ENCODE measurements around the gene CRYBB3.
"Not testable (repeated sequence)": the region's sequence is repeated elsewhere in the genome, so short reads cannot be mapped to it uniquely, and the experiment has no call there.

The CRYBB3 gene

DNA sequence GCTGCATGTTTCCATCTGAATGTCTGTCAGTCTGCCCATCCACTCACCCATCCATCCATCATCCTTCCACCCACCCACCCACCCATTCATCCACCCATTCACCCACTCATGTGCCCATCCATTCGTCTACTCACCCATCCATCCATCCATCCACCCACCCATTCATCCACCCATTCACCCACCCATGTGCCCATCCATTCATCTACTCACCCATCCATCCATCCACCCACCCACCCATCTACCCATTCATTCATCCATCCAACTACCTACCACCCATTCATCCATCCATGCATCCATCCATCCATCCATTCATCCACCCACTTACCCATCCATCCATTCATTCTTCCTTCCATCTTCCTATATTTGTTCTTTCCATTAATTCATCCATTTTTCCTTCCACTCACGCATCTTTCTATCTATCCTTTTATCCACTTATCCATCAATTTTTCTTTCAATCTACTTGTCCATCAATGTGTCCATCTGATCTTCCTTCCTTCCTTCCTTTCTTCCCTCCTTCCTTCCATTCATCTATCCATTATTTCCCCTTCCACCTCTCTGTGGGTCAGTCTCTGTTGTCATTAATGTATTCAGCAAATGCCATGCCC is 8.0 kb downstream of the CRYBB3 start:
- no peak for DNase-seq

DNA sequence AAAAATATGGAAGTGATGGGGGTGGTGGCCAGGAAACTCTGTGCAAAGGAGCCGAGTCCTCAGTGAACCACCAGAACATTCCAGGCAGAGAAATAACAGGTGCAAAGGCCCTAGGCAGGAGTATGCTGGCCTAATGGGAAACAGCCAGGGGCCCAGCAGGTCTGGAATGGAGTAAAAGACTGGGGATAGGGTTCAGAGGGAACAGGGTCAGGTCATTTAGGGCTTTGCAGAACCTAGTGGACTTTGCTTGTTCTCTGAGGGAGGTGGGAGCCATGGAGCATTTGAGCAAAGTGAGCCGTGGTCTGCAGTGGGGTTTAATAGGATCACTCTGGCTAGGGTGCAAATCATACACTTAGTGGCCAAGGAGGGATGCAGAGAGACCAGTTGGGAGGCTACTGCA is 8.7 kb downstream of the CRYBB3 start:
- no peak for DNase-seq

DNA sequence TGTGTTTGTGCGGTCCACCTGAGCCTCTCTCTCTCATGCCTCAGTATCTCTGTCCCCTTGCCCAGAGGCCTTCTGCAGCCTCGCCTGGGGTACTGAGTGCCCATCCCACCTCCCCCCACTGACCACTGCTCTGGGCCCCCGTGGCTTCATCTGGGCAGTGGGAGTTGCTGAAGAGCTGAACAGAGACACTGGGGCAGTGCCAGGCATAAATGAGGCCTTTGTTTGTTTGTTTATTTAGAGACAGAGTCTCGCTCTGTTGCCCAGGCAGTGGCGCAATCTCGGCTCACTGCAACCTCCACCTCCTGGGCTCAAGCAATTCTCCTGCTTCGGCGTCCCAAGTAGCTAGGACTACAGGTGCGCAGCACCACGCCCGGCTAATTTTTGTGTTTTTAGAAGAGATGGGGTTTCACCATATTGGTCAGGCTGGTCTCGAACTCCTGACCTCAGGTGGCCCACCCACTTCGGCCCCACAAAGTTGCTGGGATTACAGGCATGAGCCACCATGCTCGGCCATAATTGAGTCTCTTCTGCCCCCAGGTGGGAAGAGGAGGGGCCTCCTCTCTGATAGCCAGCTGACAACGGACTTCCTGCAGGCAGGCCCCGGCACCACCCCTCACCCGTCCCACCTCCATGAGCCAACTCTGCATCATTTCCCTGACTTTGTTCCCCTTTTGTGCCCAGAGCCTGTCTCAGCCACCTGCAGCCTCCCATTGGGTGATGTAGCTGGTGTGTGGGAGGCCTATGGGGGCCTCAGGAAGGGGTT is 9.3 kb downstream of the CRYBB3 start:
- no peak for DNase-seq

DNA sequence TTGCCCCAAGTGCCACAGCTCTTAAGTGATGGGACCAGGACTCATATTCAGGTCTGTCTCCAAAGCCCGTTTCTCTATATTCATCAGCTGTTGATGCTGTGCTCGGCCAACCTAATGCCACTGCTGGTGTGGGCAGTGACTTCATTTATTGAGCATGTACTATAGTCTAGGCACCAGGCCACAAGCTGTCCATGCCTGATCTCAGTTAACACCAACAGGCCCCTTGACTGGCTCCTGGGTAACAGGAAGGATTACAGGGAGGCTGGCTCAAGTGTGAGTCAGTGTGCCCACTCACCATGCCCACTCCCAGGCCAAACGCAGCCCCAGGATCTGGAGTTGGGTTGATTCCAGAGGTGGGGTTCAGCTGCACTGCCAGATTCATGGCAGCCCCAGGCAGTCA is 11.1 kb downstream of the CRYBB3 start:
- DNase-seq, result no peak

DNA sequence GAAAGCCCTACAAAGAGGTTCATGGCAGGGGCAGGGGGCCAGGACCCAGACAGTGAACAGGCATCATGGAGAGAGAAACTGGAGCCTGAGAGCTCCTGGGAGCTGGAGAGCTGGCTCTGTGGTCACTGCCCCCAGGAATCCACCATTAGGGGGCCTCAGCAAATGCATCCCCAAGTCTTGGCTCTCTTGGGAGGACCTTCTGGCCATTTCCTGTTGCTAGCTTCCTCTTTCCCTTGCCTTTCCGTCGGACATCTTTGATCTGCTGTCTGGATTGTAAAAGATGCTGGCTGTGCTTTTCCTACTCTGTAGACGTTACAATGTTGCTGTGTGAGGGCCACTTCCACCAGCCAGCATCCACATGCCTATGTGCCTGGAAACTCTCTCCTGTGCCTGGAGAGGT is 12.7 kb downstream of the CRYBB3 start:
- DNase-seq, result no peak

DNA sequence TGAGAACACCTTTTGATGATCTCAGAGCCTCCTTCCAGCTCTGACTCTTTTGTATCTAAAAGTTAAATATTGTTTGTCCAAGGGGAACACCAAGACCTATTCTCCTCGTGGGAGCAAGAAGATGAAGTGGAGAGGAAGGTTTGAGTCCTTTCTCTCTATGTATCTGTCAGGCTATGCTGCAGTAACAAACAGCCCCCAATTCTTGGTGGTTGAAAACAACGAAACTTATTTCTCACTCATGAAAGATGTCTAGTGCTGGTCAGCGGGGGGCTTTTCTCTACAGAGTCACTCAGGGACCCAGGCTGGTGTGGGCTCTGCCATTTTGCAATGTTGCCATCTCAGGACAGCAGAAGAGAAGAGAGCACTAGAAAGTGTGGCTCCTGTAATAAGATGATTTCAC is 13.6 kb downstream of the CRYBB3 start:
- no peak for DNase-seq

DNA sequence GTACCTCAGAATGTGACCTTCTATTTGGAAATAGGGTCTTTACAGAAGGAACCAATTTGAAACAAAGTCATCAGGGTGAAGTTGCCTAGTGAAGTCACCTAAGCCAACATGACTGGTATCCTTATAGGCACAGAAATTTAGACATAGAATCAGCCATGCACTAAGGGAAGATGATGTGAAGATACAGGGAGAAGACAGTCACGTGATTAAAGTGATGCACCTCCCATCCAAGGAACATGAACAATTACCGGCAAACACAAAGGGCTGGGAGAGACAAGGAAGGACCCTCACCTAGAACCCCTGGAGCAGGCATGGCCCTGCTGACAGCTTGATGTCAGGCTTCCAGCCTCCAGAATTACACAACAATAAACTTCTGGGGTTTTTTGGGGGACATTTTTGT is 16.6 kb downstream of the CRYBB3 start:
- no peak for DNase-seq

DNA sequence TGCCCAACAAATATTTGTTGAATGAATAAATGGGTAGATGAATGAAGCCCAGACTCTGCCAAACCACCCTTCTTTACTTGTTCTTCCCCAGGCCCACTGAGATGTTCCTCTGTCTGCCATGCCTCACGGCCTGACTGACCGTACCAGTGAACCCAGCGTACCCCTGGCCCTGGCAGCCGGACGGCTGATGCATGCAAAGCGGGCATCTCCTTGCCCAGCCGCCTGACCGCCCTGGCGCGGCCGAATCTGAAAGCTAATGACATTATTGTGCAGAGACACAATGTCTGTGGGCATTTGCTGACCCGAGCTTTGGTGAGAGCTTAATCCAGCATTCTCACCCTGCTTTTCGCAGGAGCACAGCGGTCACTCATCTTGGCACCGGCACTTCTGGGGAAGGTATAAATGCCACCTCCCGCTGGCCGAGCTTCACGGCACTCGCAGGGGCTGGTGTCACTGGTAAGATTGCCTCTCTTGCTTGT is 19.6 kb downstream of the CRYBB3 start, which contains the start of gene CRYBB2:
CRYBB2 (plus strand) TSS at position 429 of the 479 bp plus-strand sequence. CDS start 1,791 bp downstream, outside the sequence.
- no peak for DNase-seq

DNA sequence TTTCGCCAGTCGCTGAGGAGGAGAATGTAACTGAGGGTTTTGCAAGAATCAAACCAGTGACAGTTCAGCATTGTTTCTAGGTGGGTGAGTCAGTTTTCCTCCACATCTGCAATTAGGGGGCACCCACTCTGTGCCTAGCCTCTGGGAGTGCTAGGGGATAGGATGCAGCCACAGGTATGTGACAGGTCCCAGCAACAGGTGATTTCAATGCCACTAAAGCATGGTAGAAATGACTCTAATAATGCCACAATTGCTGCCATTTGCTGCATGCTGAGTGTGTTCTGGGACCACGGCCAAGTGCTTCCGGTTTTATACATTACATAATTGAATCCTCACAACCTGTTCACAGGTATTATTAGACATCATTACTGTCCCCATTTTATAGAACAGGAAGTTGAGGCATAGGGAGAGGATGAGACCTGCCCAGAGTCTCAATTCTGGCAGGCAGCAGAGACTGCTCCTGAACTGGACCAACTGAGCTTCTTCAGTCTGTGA is 20.3 kb downstream of the CRYBB3 start:
- no peak for DNase-seq

DNA sequence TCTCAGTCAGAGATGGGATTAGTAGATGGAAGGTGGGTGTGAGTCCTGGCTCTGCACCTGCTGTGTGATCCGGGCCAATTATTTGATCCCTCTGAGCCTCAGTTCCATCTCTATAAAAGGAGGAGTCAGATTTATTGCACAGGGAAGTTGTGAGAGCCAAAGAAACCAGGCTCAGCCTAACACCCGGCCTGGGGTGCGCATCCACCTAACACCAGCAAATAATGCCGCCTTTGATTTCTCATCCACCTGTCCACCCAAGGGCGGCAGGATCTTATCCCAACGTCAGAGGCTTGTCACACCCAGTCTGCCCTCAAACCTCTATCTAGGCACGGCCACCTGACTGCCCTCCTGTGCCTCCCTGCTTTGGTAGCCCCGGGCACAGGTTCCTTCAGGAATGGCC is 22.1 kb downstream of the CRYBB3 start:
- DNase-seq, result no peak

DNA sequence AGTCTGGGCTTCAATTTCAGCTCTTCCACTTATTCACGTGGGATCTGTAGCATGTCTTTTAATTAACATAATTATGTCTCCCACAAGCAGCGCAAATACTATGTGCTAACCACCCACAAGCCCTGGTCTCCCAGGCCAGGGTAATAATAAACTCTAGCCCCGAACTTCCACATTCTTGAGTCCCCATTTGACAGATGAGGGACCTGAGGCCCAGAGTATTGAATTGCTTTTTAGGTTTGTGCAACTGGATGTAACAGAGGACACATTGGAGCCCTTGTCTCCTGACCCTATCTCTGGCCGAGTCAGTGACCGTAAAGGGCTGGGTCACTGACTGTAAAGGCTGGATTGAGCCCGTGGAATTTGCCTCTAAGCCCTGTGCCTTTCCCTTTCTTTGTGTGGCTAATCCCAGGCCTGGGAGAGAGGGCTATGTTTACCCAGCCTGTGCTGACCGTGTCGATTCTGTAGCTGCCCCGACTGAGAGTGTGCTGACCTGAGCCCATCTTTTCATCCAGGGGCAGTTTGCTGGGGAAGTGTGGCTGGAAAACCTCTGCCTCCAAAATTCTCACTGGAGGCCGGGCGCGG is 23.7 kb downstream of the CRYBB3 start:
- DNase-seq, result no peak

DNA sequence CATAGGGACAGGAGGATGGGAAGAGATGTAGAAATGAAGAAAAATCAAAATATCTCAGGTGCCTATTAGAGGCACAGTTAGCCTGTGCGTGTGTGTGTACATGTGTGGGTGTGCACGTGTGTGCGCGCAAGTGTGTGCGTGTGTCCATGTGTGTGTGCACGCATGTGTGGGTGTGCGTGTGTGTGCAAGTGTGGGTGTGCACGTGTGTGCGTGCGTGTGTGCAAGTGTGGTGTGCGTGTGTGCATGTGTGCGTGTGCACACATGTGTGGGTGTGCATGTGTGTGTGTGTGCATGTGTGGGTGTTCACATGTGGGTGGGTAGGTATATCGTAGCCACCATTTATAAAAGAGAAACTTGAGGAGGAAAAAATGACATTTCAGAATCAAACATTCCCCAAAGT is 29.2 kb downstream of the CRYBB3 start:
- no peak for DNase-seq

DNA sequence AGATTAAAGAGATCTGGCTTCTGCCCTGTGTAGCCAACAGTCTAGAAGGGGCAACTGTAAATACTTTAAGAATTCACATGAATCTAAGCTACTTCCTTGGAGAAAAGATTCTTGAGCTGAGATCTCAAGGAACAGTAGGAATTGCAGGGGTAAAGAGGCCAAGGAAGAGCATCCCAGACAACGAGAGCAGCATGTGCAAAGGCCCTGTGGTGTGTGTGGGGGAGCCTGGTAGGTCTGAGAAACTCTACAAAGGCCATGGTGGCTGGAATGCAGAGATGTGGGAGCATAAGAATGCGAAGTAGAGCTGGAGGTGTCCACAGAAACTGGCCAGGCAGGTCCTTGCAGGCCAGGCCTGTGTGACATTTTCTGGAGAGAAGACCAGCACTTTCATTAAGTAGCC is 31.1 kb downstream of the CRYBB3 start:
- not testable (repeated sequence) for DNase-seq

DNA sequence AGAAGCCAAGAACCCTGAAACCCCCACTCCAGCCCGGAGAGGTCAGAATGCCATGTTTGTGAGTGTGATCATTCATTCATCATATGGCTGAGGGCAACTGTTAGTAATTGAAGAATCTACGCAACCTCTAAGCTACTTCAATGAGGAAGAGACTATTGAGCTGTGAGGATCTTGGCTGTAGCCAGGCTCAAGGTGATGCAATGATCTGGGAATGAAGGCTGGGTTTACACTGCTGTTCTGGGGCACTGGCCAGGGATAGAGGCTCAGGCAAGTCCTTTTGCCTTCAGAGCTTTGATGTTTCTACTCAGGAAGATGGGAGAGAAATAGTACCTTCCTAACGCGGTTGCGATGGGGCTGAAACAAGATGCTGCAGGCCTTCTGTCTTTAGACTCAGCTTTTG is 32.6 kb downstream of the CRYBB3 start:
- no peak for DNase-seq

DNA sequence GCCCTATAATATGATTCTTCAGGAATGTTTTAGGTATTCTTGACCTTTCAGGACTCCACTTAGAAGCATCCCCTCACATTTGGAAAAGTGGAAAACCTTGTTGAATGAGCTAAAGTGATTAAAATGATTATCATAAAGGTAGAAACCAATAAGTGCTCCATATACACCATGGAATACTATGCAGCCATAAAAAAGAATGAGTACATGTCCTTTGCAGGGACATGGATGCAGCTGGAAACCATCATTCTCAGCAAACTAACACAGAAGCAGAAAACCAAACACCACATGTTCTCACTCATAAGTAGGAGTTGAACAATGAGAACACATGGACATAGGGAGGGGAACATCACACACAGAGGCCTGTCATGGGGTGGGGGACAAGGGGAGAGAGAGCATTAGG is 34.0 kb downstream of the CRYBB3 start:
- not testable (repeated sequence) for DNase-seq

DNA sequence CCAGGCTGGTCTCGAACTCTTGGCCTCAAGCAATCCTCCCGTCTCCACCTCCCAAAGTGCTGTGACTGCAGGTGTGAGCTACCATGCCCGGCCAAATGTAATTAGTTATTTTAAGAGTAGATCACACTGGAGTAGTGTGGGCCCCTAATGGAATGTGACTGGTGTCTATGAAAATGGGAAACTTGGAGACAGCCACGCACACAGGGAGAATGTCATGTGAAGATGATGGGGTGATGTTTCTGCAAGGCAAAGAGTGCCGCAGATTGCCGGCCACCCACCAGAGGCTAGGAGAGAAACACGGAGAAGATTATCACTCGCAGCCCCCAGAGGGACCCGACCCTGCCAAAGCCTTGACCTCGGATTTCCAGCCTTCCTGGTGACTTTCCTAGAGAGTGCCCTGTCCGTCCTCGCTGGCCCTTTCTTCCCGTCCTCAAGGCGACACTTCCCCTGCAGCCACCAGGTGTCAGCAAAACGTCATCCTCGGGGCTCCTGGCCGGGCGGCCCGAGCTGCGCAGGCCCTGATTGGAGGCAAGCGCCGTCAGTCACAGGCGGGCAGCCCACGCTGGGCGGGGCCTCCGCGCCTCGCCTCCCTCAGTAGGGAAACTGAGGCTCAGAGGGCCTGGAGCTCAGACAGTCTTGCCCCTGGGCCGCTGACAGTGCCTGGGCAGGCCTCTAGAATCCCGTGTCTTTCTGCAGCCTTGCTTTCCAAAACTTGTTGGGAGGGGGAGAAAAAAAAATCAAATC is 36.1 kb downstream of the CRYBB3 start:
- DNase-seq, result peak; percentile 25 to 56

DNA sequence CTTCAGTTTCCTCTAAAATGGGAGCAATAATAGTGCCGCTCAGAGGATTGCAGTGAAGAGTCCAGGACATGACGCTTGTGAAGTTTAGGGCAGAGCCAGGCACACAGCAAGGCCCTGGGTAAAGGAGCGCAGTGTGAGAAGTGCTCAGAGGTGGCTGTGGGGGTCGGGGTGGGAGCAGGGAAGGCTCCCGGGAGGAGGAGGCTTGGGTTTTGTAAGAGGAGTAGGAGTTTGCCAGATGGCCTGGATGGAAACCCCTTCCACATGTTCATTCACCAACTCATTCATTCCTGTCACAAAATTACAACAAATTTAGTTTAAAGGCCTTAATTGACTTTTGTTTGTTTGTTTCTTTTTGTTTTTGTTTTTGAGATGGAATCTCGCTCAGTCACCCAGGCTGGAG is 36.8 kb downstream of the CRYBB3 start:
- DNase-seq, result no peak

DNA sequence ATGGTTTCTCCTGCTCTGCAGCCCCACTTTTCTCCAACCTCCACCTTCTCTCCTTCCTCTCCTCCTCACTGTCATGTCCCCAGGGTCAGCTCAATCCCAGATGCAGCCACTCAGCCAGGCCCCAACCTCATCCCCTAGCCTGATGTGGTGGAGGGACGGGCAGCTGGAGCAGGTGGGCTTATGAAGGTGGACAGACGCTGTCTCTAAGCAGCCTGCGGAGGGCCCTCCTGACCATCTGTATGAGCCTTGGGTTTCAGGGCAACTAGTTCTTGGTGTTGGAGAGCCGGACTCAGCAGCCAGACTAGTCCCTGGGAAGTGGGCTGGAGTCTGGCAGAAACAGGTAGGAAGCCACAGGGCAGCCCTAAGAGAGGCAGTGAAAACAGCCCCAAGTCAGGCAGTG is 37.8 kb downstream of the CRYBB3 start:
- no peak for DNase-seq

DNA sequence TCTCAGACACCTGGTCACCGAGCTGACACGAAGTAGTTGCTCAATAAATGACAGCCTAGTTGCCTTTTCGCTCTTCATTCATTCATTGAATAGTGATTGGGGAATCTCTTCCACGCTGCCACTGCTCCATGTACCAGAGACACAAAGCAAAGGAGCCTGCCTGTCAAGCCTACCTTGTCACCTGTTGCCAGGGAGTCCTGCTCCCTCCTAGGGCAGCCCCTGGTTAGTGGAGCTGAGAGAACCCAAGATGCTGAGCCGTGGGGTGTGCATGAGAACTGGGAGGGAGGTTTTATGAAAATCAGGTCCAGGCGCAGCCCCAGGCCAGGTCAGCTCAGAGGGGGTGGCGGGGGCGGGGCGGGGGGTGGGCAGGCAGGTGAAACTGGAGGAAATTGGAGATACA is 38.4 kb downstream of the CRYBB3 start:
- DNase-seq, result not testable (repeated sequence)

DNA sequence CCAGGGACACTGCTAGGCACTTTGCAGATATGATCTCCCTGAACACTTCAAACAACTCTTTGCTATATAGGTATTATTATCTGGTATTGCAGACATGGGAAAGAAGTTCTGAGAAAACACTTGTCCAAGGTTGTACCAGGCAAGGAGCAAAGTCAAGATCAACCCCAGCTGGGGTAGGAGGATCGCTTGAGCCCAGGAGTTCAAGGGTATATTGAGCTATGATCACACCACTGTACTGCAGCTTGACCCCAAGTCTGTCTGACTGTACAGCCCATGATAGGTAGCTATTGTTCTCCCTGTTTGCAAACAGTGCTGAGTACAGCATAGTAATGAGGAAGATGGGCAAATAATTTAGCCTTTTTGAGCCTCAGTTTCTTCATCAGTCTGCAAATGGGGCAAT is 55.5 kb downstream of the CRYBB3 start:
- not testable (repeated sequence) for DNase-seq
